Glomerular endothelial cell (primary cell): ENCODE data around the gene XPC. TPM values are rescaled to one million over a fixed set of nuclear protein-coding genes. Genes with fewer than 3 reads are reported as not detected.

Experiments used
- DNase-seq: peaks from one replicate; pipeline ENCODE4 v3.0.0-alpha.2; 2011; ENCODE audit warnings: low read depth, low spot score; ENCODE audit errors: extremely low read depth
- total RNA-seq: library from RNA; depleted of rRNA; stranded (reverse); fragments of >200 nt; gene quantifications from 2 replicates; pipeline ENCODE4 v1.2.3, GENCODE V29; 2015

XPC gene
- total RNA-seq, 1 donor from 2014 or later: 50.4 TPM

DNA sequence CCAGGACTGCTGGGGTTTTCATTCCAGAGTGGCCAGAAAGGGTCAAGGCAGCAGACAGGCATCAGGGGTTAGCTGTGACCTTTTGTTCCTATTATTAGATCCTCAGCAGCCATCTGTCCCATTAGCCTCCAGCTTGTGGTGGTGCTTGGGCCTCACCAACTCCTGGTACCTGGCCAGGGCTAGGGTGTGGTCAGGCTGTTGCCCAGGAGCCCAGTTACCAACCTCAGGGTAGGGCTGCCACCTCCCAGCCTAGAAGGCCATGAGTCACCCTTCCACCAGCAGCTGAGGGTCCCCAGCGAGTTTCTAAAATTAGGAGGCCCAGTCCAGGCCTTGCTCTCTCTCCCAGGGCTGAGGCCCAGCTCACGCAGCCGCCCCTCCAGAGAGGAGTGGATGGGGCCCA lies 41.4 kb downstream of the XPC start:
- DNase-seq: no peak

DNA sequence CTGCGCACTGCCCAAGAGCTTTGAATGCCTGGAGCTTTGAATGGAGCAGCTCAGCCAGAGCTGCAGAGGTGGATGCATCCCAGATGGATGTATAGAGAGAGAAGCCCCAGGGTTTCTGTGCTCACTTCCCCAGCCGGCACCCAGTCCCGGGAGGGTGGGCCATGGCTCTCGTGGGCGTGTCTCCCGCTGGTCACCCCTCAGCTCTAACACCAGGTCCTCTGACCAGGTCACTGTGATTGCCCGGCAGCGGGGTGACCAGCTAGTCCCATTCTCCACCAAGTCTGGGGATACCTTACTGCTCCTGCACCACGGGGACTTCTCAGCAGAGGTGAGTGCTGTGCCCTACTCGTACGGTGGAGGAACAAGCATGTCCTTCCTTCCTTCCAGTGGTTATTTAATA lies 42.8 kb downstream of the XPC start:
- DNase-seq: no peak

- DNase-seq: no peak
These were observed 44.1 kb downstream of the XPC start for GRCh38 chr3:14134291-14134690.

- DNase-seq: no peak
These were observed 44.5 kb downstream of the XPC start for GRCh38 chr3:14133876-14134275.

DNA sequence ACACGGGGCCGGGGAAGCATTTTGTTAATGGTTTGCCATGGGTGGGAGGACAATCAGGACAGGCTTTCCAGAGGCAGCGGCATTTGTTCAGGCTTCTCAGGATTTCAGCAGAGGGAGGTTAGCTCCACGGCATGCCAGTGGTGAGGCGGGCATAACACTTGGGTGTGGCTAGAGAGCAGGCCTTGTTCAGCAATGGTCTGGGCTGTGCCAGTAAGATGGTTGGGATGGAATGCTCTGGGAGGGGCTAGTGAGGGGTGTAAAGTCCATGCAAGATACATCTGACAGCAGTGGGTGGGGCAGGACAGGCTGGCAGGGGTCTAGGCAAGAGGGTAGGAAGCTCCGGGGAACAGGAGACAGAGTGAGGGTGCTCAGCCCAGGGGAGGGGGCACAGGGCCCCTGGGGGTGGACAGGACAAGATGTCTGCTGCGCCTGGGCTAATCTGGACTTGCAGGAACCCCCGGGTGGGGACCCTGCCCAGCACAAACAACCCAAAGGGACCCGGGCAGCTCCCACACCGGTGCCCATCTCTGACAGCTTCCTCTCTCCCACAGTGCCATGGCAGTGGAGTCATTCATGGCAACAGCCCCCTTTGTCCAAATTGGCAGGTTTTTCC lies 45.1 kb downstream of the XPC start:
- no peak for DNase-seq

DNA sequence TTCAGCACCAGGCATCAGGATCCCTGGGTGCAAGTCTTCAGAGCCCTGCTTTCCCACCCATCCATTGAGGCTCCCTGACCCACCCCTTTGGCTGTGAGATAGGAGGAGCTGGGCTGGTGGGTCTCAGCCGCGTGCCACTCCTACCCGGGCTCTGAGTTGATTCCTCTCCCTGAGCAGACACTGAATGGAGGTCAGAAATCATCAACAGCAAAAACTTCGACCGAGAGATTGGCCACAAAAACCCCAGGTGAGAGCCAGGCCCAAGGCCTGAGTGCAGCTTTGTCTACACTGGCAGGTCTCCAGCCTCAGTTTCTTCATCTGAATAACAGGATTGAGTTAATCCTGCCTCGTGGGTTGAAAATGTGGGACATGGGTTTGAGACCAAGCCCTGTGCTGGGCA lies 45.7 kb downstream of the XPC start:
- DNase-seq: no peak

GRCh38 chr3:14132120-14132519 lies 46.3 kb downstream of the XPC start:
- no peak for DNase-seq

DNA sequence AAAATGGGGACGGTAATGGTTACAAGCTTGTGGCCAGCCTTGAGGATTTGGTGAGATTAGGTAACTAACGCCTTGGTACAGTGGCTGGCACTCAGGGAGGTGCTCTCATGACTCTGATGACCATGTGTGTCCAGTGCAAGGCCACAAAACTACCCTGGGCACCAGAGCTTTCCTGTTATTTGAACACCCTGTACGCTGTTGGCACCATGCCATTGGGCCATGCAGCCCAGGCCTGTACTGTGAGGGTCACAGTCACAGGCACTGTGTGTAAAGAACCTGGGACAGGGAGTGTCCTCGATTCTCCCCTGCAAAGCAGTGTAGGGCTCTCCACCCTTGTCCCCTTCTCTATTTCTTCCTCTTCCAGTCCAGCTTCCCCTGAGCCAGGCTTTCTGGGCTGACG lies 47.3 kb downstream of the XPC start:
- no peak for DNase-seq

GRCh38 chr3:14130707-14131106 lies 47.7 kb downstream of the XPC start:
- DNase-seq: no peak

GRCh38 chr3:14130230-14130629 lies 48.2 kb downstream of the XPC start:
- no peak for DNase-seq

DNA sequence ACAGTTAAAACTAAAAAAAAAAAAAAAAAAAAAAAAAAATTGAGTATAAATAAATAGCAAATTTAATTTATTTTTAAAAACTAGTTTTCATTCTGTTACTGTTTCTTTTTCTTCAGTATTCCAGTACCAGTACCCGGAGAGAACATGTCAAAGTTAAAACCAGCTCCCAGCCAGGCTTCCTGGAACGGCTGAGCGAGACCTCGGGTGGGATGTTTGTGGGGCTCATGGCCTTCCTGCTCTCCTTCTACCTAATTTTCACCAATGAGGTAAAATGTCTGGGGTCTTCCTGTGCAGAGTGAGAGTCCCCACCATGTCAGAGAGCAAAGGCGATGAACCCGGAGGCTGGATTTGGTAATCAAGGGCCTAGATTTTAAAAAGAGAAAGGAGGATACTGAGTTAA lies 49.1 kb downstream of the XPC start:
- no peak for DNase-seq

DNA sequence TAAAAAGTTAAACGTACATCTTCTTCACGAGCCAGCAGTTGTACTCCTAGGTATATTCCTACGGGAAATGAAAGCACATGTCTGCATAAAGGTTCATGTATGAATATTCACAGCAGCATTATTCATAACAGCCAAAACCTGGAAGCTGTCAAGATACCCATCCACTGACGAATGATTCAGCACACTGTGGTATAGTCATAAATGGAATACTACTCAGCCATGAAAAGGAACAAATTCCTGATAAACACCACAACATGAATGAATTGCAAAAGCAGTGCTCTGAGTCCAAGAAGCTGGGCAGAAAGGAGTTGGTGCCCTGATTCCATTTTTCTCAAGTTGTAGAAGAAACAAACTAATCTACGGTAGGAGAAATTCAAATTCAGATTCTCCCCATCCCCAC lies 49.7 kb downstream of the XPC start:
- DNase-seq: no peak

DNA sequence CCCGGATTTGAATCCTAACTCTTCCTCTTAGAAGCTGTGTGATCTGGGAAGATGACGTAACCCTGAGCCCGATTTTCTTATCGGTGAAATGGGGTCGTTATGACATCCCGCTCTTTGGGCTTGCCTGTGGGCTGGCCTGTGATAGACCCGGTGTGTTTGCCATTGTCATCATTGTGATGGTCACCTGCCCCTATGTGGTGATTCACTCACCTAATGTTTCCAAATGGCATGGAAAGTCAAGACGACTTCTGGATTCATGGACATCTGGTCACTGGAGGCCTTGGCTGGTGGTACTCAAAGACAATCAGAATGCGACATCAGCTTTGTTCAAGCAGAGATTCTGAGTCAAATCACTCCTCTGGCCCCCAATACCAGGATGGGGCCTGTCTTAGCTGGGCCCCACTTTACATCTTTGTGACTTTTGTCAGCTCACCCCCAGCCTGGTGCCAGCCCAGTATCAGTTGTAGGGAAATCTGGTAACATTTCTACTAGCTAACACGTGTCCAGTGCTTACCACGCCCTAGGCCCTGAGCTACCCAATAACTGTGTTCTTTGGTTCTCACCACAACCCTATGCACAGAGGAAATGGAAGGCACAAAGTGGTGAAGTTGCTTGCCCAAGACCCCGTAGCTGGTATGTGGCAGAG lies 50.8 kb downstream of the XPC start:
- DNase-seq: no peak

DNA sequence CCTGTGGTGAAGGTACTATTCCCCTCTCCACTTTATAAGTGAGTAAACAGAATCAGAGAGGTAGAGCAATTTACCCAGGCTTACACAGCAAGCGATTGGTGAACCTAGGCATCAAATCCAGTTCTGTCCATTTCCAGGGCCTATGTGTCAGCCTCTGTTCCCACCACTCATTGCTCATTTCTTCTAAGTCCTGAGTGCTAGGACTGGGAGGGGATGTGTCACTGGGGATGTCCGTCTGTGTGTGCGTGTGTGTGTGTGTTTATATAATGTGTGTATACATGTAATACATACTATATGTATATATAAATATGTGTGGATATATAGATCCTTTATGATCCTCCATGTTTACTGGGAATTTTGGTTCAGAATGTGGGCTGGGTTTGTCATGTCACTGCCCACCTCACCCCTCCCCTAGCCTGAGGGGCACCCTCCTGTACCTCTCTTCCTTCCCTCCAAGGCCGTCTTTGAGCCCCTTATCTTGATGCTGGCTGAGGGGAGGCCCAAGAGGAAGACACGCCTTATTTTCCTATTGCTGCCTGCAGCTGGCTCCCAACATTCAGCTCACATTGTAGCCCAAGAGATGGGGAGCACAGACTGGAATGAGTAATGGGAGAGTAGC lies 51.4 kb downstream of the XPC start:
- no peak for DNase-seq

DNA sequence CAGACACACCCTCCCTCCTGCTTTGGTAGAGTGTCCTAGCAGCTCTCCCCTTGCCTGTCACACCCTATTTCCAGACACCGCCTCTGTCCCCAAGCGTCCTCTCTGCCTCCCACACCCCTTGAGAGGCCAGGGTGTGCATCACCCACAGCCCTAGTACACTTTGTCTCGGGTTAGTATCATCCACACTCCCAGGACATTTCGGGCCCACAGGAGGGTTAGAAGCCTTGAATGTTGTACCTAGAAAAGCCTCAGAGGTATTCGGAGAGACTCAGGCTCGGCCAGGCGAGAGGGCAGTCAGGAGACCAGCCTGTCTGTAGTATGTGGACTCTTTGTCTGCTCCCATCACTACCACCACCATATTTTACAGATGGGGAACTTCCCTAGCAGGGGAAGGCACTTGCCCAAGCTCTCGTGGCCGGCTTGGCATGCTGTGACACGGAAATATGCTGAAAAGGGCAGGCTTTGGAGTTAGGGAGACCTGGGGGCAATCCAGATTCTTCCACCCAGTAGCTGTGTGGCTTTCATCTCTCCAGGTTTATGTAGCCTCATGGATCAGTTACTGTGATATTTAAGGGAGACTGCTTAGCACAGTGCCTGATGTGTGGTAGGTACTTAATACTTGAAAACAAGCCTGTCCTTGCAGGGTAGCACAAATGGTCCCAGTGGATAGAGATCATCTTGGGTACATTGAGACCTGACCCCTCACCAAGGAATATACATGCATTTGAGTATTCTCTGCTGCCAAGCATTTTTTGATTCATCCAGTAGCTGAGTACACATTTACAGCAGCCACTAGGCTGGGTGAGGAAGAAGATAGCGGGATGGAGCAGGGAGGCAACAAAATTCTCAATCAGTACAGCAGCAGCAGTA lies 52.1 kb downstream of the XPC start:
- no peak for DNase-seq

DNA sequence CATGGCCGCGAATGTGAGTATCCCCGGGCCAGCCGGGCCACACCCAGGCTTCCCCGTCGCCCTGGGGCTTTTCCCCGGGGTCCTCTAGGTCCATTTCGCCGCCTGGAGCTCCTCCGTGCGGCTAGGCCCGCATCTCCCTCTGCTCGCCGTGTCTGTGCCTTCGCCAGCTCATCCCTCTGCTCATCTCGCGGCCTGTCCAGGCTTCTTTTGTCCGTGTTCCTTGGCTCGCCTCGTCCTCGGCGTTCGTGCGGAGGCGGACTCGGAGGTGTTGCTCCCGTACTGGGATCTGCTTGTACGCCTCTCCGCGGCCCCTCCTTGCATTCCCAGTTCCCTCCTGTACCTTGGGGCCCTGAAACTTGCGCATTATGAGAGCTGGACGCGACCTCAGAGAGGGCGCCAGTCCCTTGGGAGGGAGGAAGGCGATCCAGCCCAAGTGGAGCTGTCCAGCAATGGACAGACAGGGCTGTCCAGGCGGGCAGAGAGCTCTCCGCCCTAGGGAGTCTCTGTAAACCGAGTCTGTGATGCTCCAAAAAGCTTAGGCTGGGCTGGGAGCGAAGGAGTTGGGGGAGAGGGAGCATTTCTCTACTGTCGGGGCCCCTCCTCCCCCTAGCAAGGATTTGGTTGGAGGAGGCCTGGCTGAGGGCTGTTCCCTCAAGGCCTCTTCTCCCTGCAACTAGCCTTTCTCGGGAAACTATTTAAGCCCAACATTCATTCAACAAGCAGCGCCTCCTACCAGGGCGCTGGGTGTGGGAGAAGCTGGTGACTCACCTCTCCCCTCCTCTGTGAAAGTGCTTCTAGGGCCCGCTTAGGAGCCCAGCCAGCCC lies 53.0 kb downstream of the XPC start:
- DNase-seq: no peak

GRCh38 chr3:14124615-14125192 lies 53.7 kb downstream of the XPC start, which contains the start of the genes CHCHD4 and TMEM43:
CHCHD4 (minus strand) TSS chr3:14124870; CDS start chr3:14124676, 194 bp downstream.
TMEM43 (plus strand) TSS chr3:14125052; CDS start chr3:14125194, 142 bp downstream.
- DNase-seq: peak; percentile 88

- DNase-seq: no peak
These were observed 54.2 kb downstream of the XPC start for GRCh38 chr3:14124223-14124614.

GRCh38 chr3:14123308-14124222 lies 54.8 kb downstream of the XPC start:
- DNase-seq: no peak
